GM19023 (cell line): Measurements from ENCODE around the gene SLC25A13.
A peak's percentile ranks its signal among the peaks of the same experiment; 100 is the strongest.

ENCODE experiments used
- ATAC-seq: cut with Tn5 transposase; IDR thresholded peaks from one replicate; pipeline ENCODE4 v1.9.1; 2021; ENCODE audit warnings: mild to moderate bottlenecking, moderate library complexity; ENCODE audit not compliant: unreplicated experiment

The SLC25A13 gene

GRCh38 chr7:96212474-96212873, 109.4 kb downstream of the SLC25A13 start:
- ATAC-seq, result no peak

DNA sequence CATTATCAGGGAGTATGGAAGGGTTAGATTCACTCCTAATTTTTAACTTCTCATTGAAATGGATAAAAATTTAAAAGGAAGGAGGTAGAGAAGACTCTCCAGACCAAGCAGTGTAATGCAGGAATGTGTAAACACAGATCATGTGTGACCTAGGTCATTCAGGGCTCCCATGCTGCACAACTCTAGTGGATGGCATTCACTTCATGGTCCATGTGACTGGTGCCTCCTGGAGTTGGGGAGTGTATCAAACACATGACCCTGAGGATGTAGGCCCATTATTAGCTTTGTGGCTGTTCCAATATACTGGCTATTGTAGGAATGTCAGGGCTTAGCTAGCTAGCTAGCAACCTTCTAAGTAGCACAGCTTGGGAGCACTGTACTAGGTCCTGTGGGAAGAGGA, 109.9 kb downstream of the SLC25A13 start:
- no peak for ATAC-seq

- no peak for ATAC-seq
Observed at GRCh38 chr7:96205665-96206064, 116.2 kb downstream of the SLC25A13 start.

DNA sequence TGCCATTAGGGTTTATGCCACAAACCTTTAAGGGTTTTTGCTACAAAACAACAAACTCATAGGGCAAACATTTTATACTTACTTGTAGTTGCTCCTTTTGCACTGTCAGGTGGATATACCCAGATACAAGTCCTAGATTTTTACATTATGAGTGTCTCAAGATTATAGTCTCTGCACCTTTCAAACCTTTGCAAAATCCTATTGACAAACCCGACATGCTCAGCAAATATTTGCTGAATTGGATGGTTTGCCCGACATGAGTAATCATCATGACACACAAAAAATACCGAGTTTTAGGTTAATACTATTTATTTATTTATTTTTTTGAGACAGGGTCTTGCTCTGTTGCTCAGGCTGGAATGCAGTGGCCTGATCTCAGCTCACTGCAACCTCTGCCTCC, 117.3 kb downstream of the SLC25A13 start:
- ATAC-seq, result no peak

- no peak for ATAC-seq
Observed at GRCh38 chr7:96203786-96204185, 118.1 kb downstream of the SLC25A13 start.

GRCh38 chr7:96202102-96202501, 119.8 kb downstream of the SLC25A13 start:
- ATAC-seq, result no peak

- ATAC-seq, result no peak
Observed at GRCh38 chr7:96200740-96201139, 121.2 kb downstream of the SLC25A13 start.

GRCh38 chr7:96199421-96199820, 122.5 kb downstream of the SLC25A13 start:
- ATAC-seq, result no peak

GRCh38 chr7:96198047-96198636, 123.8 kb downstream of the SLC25A13 start:
- ATAC-seq, result no peak

DNA sequence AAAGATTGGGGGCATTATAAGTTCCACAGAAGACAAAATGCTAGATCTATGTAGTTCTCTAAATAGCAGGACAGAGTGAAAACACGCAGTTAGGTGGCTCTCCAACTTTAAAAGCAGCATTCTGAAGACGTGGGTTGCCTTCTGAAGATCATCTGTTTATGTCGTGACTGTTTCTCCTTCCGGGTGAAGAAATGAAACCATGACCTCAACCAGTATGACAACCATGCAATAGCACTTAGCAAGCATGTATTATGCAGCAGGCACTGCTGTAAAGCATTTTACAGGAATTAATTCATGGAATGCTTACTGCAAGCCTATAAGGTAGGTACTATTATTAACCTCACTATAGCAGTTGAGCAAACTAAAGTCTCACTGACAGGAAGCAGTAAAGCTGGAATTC, 125.2 kb downstream of the SLC25A13 start:
- no peak for ATAC-seq

- no peak for ATAC-seq
Observed at GRCh38 chr7:96189129-96189820, 132.6 kb downstream of the SLC25A13 start.

DNA sequence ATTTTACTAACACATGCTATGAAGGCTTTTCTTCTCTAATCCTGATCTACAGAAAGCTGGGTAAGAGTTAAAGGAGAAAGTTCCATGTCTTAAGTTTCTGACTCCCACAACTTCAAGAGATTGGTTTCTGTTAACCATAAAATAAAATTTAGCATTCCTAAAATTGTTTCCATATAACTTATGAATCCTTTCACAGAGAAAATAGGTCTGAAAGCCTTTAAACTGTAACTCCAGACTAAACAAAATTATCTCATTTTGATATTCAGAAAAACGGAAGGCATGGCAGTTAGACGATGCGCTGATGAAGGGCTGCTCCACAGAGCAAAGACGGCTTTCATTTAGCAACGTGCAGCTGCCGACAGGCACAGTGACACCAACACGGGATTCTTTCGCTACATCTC, 133.3 kb downstream of the SLC25A13 start:
- no peak for ATAC-seq

DNA sequence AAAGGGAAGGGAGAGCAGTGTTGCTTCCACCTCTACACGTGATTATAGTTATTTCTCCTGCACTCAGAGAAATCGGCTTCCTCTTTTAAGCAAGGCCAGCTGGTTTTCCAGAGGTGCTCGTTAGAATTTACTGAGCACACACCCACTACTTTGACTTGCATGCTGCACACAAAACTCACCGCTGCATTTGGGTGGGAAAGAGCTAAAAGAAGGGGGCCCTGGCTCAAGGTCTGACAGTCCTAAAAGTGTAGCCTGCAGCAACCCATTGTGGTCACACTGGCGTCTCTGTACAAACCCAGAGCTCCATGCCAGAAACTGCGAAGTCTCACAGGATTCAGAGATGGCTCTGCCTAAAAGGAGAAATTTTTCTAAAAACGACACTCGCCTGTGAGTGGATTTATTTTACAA, 133.7 kb downstream of the SLC25A13 start:
- ATAC-seq, result no peak

DNA sequence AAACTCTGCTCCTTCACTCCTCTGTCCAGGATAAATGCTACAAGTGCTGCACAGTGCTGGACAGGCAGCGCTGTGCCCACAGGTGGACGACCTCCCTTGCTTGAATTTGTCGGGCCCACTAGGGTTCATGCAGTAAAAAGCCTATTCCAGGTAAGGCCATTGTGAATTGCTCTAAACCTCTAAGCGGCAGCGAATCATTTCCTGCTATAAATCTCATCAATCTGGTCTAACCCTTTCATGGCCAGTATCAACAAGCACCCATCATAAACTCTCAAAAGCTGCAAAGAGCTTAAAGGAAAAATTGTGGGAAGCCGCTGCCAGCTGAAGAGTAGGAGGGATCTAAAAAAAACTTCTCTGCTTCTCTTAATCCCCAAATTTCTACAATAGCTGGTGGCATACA, 134.2 kb downstream of the SLC25A13 start:
- no peak for ATAC-seq

DNA sequence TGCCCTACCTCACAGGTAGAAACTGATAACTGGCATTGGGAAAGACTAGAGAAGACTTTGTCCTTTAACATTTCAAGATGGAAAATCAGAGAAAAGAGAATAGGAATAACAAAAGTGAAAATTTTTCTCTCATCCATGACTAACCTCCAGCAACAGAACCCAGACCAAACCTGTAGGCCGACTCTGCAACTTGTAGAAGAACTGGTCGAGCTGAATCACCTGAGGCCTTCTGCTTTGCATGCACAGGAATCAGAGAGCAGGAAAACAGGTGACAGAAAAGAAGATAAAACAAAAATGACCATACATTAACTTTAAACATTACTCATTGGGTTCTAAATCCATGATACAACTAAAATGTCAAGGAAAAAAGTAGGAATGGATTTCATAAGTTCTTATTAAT, 137.1 kb downstream of the SLC25A13 start:
- no peak for ATAC-seq

GRCh38 chr7:96183163-96183670, 138.7 kb downstream of the SLC25A13 start:
- ATAC-seq, result no peak

DNA sequence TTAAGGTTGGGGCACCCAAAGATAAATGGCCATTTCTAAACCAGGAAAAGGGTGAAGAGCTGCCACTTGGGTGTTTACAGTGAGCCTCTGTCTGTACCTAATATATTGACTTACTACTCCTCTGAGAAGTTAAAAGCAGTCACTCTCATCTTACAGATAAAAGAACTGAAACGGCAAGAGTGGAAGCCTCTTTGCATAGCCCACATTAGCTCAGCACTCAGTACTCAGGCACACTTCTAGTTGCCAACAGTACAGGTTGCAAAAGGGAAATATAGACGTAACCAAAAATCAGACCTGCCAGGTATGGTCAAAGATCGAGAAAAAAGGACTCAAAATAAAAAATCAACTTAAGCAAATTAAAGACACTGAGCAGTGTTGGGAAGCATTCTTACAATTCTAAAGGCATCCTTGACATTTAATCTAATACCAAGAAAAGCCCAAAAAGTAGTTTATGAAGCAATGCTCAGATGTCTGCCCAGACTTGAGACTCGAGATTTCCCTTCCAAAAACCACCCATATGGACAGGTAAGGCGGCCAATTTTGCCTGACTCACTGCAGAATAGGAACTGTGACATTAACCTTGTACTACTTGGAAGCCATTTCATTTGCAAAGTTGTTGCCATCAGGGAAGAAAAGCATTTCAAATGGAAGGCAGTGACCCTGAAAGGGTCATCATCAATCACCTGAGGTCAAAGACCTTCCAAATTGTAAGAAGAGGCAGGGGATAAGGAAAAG, 139.3 kb downstream of the SLC25A13 start:
- ATAC-seq, result peak; percentile 80

- no peak for ATAC-seq
Observed at GRCh38 chr7:96181174-96181573, 140.7 kb downstream of the SLC25A13 start.

DNA sequence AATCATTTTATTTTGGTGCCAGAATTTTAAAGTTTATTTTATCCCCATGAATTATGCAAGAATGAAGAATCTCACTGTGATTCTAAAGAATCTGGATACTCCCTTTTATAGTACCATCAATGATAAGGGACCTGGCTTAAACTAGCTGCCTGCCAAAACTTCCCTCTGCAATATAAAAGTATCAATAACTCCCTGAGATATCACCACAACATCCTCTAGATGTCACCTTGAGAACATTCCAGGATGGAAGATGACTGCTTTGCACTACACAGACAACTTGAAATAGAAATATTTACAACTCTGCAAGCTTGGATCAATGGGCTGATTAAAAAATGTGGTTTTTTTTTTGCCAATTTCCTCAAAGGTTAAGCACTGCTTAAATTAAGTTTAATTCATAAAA, 142.1 kb downstream of the SLC25A13 start:
- no peak for ATAC-seq

- ATAC-seq, result no peak
Observed at GRCh38 chr7:96179341-96179740, 142.6 kb downstream of the SLC25A13 start.

- ATAC-seq, result no peak
Observed at GRCh38 chr7:96178581-96178980, 143.3 kb downstream of the SLC25A13 start.

- ATAC-seq, result no peak
Observed at GRCh38 chr7:96177353-96177752, 144.5 kb downstream of the SLC25A13 start.
